Anterior cingulate cortex (tissue), 58 donors: ENCODE data around the gene CLBA1.
"Not testable (repeated sequence)": the region's sequence is repeated elsewhere in the genome, so short reads cannot be mapped to it uniquely, and the experiment has no call there.

ENCODE experiments used
- DNase-seq, 58 donors: peaks; one replicate each; lab custom pipeline; 2025; lab: John Stamatoyannopoulos, UW

The CLBA1 gene

GRCh38 chr14:105015905-105016304 lies 30.3 kb downstream of the CLBA1 start:
- no peak for DNase-seq

GRCh38 chr14:105018414-105018813 lies 32.8 kb downstream of the CLBA1 start:
- DNase-seq, result no peak

DNA sequence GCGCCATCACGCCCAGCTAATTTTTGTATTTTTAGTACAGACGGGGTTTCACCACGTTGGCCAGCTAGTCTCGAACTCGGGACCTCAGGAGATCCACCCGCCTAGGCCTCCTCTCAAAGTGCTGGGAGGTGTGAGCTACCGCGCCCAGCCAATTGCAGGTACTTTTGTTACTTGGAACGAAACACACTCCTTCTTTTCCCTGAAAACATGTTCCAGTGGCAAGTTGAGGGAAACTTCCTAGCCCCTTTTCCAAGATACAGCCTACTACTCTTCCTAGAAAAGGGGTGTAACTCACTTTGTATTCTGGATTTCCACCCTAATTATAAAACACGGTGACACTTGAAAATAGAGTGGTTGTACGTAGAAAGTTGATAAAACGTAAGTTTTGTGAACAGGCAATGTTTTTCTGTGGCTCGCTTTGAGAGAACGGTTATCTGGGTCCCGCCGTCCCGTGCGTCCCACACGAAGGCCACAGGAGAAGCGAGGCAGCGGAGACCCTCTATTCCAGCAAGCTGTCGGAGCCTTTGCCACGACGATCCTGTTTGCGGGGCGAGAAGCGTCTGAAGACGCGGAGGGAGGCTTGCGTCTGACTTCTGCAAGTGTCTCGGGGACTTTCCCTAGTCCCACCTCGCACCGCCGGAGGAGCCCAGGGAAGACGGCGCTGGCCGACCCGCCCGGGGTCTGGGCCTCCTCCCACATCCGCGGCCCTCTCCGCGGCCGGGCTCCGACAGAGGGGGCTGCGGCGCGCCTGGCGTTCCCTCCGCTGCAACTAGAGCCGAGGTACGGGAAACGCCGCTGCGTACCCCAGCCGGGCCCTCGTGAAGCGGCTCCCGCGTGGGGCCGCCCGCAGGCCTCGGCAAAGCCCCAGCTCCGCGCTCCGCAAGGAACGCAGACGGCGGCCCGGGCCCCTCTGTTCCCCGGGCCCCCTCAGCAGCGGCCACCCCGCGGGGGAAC lies 34.5 kb downstream of the CLBA1 start:
- DNase-seq, result peak in 1 of 58 donors; percentile 30

DNA sequence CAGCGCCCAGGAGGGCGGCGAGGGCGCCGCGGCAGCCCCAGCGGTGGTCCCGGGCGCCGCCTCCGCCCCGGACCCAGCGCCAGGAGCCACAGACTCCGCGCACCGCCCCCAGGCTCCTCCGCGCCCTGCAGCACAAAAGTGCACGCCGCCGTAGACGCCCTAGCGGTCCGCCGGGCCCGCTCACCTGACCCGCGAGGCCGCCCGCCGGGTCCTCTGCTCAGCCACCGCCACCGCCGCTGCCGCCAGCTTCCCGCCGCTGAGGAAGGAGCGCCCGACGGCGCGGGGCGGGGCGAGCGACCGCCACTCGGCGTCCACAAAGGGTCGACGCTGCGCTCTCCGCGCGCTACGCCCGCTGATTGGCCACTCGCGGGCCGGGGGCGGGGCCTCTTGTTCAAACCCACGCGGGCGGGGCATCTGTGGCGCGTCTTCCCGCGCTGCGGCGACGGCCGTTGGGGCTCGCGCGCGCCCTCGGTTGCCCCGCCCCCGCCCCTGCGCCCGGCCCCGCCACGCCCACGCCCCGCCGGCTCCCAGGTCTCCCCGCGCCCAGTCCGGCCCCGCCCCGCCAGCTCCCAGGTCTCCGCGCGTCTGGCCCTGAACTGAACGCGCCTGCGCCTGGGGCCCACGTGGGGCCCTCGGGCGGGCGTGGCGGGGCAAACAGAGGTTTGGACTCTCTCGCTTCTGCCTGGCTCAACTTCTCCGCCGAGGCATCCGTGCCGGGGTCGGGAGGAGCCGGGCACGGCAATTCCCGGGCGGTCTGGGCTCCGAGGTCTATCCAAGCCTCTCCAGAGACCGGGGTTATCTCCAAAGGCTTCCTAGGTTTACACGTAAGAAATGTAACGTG lies 35.4 kb downstream of the CLBA1 start, which contains the start of gene CDCA4:
Gene CDCA4 (minus strand): TSS at position 269 of the 841 bp plus-strand sequence. CDS start 9,154 bp downstream, outside the sequence.
- DNase-seq, result peak; percentile 73 to 99 (median 95)

DNA sequence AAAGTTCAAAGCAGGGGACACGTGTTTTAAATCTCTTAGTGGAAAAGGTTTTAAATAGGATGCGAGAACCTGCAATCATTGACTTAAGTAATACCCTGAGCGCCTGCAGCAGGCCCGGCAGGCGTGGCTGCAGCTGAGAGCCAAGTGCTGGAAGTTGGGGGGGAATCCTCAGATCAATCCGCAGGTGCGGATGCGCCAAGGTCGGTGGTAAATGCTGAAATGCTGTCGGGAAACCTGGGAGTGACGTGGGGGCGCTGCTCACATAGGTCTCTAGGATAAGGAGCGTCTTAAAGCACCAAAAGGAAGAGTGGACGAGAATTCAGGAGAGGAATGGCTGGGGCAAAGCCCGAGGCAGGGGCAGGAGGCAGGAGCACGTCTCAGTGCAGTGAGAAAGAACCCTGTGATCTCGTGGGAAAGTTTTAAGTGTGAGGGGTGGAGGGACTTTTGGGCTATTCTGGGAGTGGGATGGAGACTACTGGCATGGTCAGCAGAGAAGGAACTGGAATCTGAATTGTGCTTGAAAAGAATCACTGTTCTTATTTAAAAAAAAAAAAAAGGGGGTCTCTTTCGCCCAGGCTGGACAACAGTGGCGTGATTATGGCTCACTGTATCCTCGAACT lies 36.2 kb downstream of the CLBA1 start:
- peak in 6 of 58 donors; percentile 9 to 63 (median 40) for DNase-seq

- no peak for DNase-seq
These were observed 36.7 kb downstream of the CLBA1 start for GRCh38 chr14:105022276-105022670.

- no peak for DNase-seq
These were observed 37.6 kb downstream of the CLBA1 start for GRCh38 chr14:105023144-105023543.

DNA sequence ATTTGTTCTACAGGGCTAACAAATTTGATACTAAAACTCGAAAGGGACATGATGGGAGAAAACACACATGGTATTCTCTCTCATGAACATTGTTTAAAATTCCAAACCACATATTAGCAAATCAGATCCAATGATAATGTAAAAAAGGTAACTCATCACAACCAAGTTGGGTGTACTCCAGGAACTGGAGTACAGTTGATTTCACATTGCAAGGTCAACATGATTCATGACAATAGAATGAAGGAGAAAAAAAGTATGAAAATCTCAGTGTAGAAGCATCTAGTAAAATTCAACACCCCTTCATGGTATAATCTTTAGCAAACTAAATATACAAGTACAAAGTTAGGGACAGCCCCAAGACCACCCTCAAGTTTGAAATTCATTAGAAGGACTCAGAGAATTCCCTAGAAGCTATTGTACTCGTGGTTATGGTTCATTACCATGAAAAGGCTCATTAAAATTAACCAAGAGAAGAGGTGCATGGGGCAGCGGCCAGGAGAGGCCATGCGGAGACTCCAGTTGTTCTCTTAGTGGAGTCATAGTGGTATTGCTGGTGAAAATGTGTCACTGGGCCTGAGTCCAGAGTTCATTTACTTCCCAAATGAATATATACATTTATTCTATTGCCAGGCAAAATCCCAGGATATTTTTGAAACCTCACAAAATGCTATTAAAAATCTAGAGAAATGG lies 38.3 kb downstream of the CLBA1 start:
- DNase-seq, result no peak

GRCh38 chr14:105025429-105025828 lies 39.8 kb downstream of the CLBA1 start:
- DNase-seq, result no peak

GRCh38 chr14:105026033-105026785 lies 40.6 kb downstream of the CLBA1 start:
- no peak for DNase-seq

GRCh38 chr14:105026802-105027563 lies 41.4 kb downstream of the CLBA1 start:
- no peak for DNase-seq

GRCh38 chr14:105027718-105028117 lies 42.1 kb downstream of the CLBA1 start:
- DNase-seq, result not testable (repeated sequence)

GRCh38 chr14:105028251-105028927 lies 42.8 kb downstream of the CLBA1 start:
- no peak for DNase-seq

DNA sequence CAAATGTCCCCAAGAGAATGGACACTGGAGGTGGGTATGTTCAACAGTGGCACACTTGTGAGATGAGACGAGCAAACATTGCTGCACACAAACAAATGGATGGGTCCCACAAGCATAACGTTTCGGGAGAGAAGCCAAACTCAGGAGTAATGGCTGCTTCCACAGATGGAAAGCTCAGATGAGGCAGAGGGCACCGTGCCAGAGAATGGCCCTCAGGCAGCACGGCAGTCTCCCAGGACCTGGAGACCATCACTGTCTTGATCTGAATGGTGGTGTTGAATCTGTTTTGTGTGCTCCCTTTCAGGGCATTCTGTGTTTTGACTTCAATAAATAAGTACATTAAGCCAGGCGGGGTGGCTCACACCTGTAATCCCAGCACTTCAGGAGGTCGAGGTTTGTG lies 43.8 kb downstream of the CLBA1 start:
- DNase-seq, result no peak

- no peak for DNase-seq
These were observed 44.6 kb downstream of the CLBA1 start for GRCh38 chr14:105030194-105030593.

DNA sequence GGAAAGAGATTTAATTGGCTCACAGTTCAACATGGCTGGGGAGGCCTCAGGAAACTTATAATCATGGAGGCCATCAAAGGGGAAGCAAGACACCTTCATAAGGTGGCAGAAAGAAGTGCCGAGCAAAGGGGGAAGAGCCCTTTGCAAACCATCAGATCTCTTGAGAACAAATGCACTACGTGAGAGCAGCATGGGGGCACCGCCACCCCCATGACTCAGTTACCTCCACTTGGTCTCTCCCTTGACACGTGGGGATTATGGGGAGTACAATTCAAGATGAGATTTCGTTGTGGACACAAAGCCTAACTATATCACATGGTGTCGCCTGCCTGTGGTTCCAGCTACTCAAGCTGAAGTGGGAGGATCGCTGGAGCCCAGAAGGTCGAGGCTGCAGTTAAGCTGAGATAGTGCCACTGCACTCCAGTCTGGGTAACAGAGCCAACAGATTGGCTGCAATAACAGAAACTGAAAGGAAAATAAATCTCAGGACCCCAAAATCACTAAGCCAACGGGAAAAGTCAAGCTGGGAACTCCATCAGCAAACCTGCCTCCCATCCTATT lies 45.3 kb downstream of the CLBA1 start:
- DNase-seq, result no peak

GRCh38 chr14:105032451-105032901 lies 46.9 kb downstream of the CLBA1 start:
- DNase-seq, result not testable (repeated sequence)
